M059J (cell line): ENCODE data around the gene CYP2E1. TPM values are rescaled to one million over a fixed set of nuclear protein-coding genes. Genes with fewer than 3 reads are reported as not detected.
"Not testable (repeated sequence)": the region's sequence is repeated elsewhere in the genome, so short reads cannot be mapped to it uniquely, and the experiment has no call there.

ENCODE experiments used
- DNase-seq: peaks from one replicate; pipeline ENCODE4 v3.0.0-alpha.2; 2012; ENCODE audit warnings: low read depth
- total RNA-seq: library from RNA; depleted of rRNA; stranded (reverse); fragments of >200 nt; shearing (Covaris generic); gene quantifications from 2 replicates; pipeline ENCODE4 v1.2.3, GENCODE V29; 2014; rRNA removed

CYP2E1 gene
- total RNA-seq, 1 experiment from 2014 or later = 0.42 TPM

DNA sequence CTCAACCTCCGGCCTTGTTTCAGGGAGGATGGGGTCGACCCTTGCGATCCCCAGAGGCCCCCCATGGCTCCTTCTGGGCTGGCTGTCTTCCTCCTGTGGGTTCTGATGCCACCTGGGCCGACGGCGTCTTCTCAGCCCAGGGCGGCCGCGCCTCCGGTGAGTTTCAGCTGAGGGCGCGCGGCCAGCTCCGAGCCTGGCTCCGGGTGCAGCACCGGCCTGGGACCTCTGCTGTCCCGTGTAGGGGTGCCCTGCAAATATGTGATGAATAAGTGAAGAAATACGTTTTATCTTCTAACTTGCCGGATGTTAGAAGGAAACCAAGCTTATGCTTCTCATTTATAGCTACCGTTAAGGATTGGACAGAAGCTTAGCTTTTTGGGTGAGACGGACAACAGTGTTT lies 42.6 kb downstream of the CYP2E1 start:
- not testable (repeated sequence) for DNase-seq

- DNase-seq = not testable (repeated sequence)
These were observed 44.9 kb downstream of the CYP2E1 start for GRCh38 chr10:133572055-133572454.

- DNase-seq = not testable (repeated sequence)
These were observed 46.3 kb downstream of the CYP2E1 start for GRCh38 chr10:133573460-133573859.

- not testable (repeated sequence) for DNase-seq
These were observed 49.9 kb downstream of the CYP2E1 start for GRCh38 chr10:133577037-133577436.

Other genes starting within 250 kb of the CYP2E1 start
- 38.6 and 51.9 TPM in 2 replicates for gene TUBGCP2, start 218.5 kb upstream of the CYP2E1 start, total RNA-seq
- gene ZNF511, start 218.4 kb upstream of the CYP2E1 start, total RNA-seq = 32.5 and 33.3 TPM in 2 replicates
- not detected in 2 replicates for gene CALY, start 190.5 kb upstream of the CYP2E1 start, total RNA-seq
- gene PRAP1, start 180.0 kb upstream of the CYP2E1 start, total RNA-seq = not detected in 2 replicates
- gene FUOM, start 169.3 kb upstream of the CYP2E1 start, total RNA-seq = 0.27 and 6.5 TPM in 2 replicates
- gene ECHS1, start 154.0 kb upstream of the CYP2E1 start, total RNA-seq = 108 and 121 TPM in 2 replicates
- 2.1 and 4.0 TPM in 2 replicates for gene PAOX, start 148.1 kb upstream of the CYP2E1 start, total RNA-seq
- 22.4 and 26.8 TPM in 2 replicates for gene MTG1, start 133.2 kb upstream of the CYP2E1 start, total RNA-seq
- gene SPRN, start 102.7 kb upstream of the CYP2E1 start, total RNA-seq = not detected in 2 replicates
- gene SCART1, start 73.4 kb upstream of the CYP2E1 start, total RNA-seq = 0.20 TPM in 2 replicates
- not detected in 2 replicates for gene SYCE1, start 38.2 kb downstream of the CYP2E1 start, total RNA-seq
- gene FRG2B, start 99.4 kb downstream of the CYP2E1 start, total RNA-seq = not detected in 2 replicates